ENCODE results near the gene THSD4. TPM values are rescaled to one million over a fixed set of nuclear protein-coding genes. Genes with fewer than 3 reads are reported as not detected.
"Not testable (repeated sequence)": the region's sequence is repeated elsewhere in the genome, so short reads cannot be mapped to it uniquely, and the experiment has no call there.

The THSD4 gene
- total RNA-seq, 2 experiments from 2014 or later, result not detected

DNA sequence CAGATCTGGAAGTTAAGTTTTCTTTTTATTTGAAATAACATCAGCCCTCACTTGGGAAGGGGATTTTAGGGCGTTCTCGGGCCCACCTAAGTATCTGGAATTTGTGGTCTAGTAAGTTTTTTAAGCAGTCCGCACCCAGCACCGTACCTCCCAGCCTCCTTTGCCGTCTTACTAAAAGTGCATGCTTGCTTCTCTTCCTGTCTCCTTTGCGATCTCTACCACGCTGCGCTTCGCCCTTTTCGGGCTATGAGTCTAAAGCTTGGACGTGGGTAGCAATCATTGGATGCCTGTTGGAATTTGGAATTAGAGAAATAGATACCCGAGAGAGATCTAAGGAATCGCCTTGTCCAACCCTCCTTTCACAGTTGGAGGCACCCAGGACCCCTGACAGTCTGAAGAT, 1.1 kb downstream of the THSD4 start:
- CTCF ChIA-PET, result no interaction called here
- H3K27ac Mint-ChIP-seq, result no peak overlapping the region
- H3K4me1 Mint-ChIP-seq (ENCODE audit: low read depth), result peaks cover 9% of the 10 kb centered on the region

DNA sequence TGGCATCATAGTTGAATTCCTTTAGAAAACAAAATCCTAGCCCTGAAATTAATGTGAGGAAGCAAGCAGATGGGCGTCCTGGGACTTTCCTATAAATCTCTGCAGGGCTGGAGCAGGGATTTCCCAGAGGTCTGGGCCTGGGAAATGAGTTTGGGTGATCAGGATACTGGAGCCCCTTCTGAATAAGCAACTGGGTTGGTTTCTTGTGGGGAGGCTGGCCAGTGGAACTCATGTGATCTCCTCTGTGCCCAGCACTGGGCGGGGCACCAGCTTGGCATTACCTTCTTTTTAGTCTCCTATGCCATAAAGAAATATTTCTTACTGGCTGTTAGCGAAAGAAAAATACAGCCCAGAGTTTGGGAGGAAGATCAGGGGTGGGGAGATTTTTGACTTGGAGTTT, 1.7 kb downstream of the THSD4 start:
- Mint-ChIP-seq H3K36me3 (ENCODE audit: low read depth) (no peaks in the 10 kb centered on the region), H3K27me3 (ENCODE audit: low read depth) (peaks cover 31% of the 10 kb centered on the region), H3K27ac (no peak overlapping the region), H3K4me1 (ENCODE audit: low read depth) (peaks cover 9% of the 10 kb centered on the region), H3K4me3 (no peak overlapping the region), H3K9me3 (ENCODE audit: insufficient read depth) (no peaks in the 10 kb centered on the region)
- POLR2A ChIA-PET, result no interaction called here
- CTCF ChIA-PET, result no interaction called here
- DNase-seq (no peak), ATAC-seq (no peak)

More for the DNA sequence above, 1.1 kb downstream of the THSD4 start:
- Mint-ChIP-seq H3K27me3 (ENCODE audit: low read depth) (peaks cover 31% of the 10 kb centered on the region), H3K36me3 (ENCODE audit: low read depth) (no peaks in the 10 kb centered on the region), H3K4me3 (peak overlapping the region; percentile 37), H3K9me3 (ENCODE audit: insufficient read depth) (no peaks in the 10 kb centered on the region)
- no peak for DNase-seq
- no peak for ATAC-seq
- POLR2A ChIA-PET, result no interaction called here

DNA sequence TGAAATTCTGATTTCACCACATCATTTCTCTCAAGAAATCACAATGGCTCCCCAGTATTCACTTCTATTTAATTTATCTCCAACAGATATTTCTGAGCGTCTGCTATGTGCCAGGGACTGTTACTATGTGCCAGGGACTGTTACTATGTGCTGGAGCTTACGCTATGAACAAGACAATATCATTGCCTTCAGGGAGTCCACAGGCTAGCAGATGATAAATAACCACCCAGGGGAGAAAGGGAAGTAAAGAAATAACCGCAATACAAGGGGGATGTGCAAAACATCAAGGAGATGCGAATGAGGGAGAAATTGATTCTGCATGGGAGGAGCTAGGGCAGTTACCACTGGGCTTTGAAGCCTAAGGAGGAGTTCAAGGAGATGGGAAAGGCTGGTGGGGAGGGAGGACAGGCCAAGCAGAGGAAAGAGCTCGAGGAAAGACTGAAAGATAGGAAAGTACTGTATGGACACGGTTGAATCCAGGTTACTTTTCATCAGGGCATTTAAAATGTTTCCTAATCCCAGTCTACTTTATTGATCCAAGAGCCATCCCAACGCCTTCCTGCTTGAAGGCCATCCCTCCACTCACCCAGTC, 2.5 kb downstream of the THSD4 start:
- DNase-seq (no peak), ATAC-seq (no peak)
- Mint-ChIP-seq H3K27ac (no peak overlapping the region), H3K27me3 (ENCODE audit: low read depth) (peaks cover 31% of the 10 kb centered on the region), H3K36me3 (ENCODE audit: low read depth) (no peaks in the 10 kb centered on the region), H3K4me1 (ENCODE audit: low read depth) (peaks cover 9% of the 10 kb centered on the region), H3K4me3 (no peak overlapping the region), H3K9me3 (ENCODE audit: insufficient read depth) (no peaks in the 10 kb centered on the region)
- POLR2A ChIA-PET, result no interaction called here
- CTCF ChIA-PET, result no interaction called here

DNA sequence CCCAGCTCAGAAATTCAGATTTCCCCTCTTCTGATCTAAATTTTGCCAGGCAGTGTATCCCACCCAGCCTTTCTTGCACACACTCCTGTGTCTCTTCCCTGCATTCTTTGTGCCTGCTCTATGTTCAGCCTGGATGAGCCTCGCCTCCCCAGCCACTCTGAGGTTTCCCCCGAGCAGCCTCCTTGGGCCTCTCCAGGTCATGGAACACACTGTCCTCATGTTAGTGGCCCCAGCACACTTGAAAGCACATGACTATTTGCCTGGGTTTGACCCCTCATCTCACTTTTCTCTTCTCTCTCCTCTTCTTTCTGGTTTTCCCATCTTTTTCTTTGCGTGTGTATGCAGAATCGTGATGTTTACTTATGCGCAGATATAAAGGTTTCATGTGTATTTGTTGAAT, 3.1 kb downstream of the THSD4 start:
- CTCF ChIA-PET, result no interaction called here
- H3K27ac Mint-ChIP-seq, result no peak overlapping the region
- POLR2A ChIA-PET, result no interaction called here
- DNase-seq (no peak), ATAC-seq (no peak)
- no peak overlapping the region for H3K4me3 Mint-ChIP-seq
- H3K27me3 Mint-ChIP-seq (ENCODE audit: low read depth), result peaks cover 31% of the 10 kb centered on the region
- no peaks in the 10 kb centered on the region for H3K36me3 Mint-ChIP-seq (ENCODE audit: low read depth)
- H3K9me3 Mint-ChIP-seq (ENCODE audit: insufficient read depth), result no peaks in the 10 kb centered on the region
- H3K4me1 Mint-ChIP-seq (ENCODE audit: low read depth), result peaks cover 9% of the 10 kb centered on the region

GRCh38 chr15:71118881-71119632, 3.8 kb downstream of the THSD4 start:
- Mint-ChIP-seq H3K36me3 (ENCODE audit: low read depth) (no peaks in the 10 kb centered on the region), H3K27ac (no peak overlapping the region), H3K9me3 (ENCODE audit: insufficient read depth) (no peaks in the 10 kb centered on the region), H3K27me3 (ENCODE audit: low read depth) (peaks cover 29% of the 10 kb centered on the region), H3K4me3 (no peak overlapping the region), H3K4me1 (ENCODE audit: low read depth) (peaks cover 9% of the 10 kb centered on the region)
- CTCF ChIA-PET, result no interaction called here
- POLR2A ChIA-PET, result no interaction called here
- ATAC-seq, result no peak
- DNase-seq, result no peak

DNA sequence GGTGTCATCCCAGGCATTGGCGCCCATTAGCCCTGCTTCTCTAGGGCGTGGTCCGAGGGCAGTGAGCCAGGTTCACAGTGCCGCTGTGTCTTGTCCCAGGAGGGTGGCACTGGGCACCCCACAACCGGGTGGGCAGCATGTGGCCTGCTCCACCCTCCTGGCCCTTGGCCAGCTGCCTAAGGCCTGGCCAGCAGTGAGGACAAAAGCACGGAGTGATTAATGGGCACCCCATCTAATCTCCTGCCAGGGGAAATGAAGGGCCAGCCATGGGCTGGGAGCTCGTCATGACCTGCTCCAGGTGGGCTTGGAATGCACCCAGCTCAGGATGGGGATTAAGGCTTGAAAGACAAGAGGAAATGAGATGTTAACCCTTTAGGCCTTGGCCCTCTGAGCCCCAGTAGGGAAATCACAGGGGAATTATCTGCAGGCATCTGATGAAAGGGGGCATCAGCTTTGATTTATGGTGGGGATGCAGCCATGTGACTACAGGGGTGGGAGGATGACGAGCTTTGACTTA, 5.2 kb downstream of the THSD4 start:
- no peaks in the 10 kb centered on the region for H3K9me3 Mint-ChIP-seq (ENCODE audit: insufficient read depth)
- CTCF ChIA-PET, result no interaction called here
- DNase-seq (no peak), ATAC-seq (no peak)
- H3K27me3 Mint-ChIP-seq (ENCODE audit: low read depth), result peaks cover 29% of the 10 kb centered on the region
- H3K4me3 Mint-ChIP-seq, result no peak overlapping the region
- H3K27ac Mint-ChIP-seq, result no peak overlapping the region
- POLR2A ChIA-PET, result no interaction called here
- H3K4me1 Mint-ChIP-seq (ENCODE audit: low read depth), result peaks cover 5% of the 10 kb centered on the region
- H3K36me3 Mint-ChIP-seq (ENCODE audit: low read depth), result no peaks in the 10 kb centered on the region

DNA sequence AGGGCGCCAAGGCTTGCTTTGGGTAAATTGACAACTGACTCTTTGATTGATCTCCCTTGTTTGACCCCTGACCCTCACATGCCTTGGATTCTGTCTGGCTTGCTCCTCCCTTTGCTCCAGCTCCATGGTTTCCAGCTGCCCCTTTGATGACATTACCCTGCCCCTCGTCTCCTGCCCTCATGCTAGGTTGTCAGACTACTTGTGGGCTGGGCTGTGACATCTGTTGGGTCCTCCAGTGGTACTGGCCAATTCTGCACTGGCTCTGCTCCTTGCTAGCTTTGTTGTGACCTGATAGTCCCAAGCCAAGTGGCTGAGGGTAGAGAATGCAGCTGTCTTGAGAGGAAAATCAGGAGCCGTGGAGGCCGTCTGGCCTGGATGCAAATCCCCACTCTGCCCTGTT, 6.2 kb downstream of the THSD4 start:
- Mint-ChIP-seq H3K9me3 (ENCODE audit: insufficient read depth) (no peaks in the 10 kb centered on the region), H3K4me3 (no peak overlapping the region), H3K27ac (no peak overlapping the region), H3K27me3 (ENCODE audit: low read depth) (peaks cover 24% of the 10 kb centered on the region), H3K36me3 (ENCODE audit: low read depth) (no peaks in the 10 kb centered on the region), H3K4me1 (ENCODE audit: low read depth) (peaks cover under 1% of the 10 kb centered on the region)
- ChIA-PET CTCF (no interaction called here), POLR2A (no interaction called here)
- DNase-seq (no peak), ATAC-seq (no peak)

DNA sequence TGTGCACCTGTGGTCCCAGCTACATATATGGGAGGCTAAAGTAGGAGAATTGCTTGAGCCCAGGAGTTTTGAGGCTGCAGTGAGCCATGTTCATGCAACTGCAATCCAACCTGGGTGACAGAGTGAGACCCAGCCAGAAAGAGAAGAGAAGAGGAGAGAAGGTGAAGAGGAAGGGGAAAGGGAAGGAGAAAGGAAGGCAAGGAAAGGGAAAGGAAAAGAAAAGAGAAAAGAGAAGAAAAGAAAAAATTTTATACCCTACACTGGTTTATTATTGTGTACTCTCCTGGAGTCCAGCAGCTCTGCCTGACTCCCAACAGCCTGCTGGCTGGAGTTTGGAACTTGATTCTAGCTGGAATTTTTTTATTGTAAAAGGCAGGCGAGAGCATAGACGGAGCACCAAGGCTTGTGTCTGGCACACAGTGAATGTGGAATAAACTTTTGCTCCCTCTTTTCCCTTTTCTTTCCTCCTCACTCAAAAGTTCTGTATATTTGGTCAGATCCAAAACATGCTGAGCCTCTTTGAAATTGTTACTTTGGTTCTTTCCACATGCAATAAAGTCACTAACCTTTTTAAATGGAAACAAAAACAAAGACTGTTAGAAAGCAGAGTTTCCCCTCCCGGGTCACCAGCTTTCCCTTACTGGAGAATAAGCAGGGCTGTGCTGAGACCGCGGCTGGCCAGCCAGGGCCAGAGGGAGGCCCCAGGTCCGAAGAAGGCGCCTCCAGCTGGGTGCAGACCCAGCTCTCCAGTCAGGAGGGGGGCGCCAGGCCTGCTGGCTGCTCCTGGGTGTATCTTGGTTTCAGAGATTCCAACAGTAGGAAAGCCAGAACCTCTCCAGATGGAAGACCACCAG, 9.9 kb downstream of the THSD4 start:
- POLR2A ChIA-PET, result no interaction called here
- H3K36me3 Mint-ChIP-seq (ENCODE audit: low read depth), result no peaks in the 10 kb centered on the region
- no peaks in the 10 kb centered on the region for H3K9me3 Mint-ChIP-seq (ENCODE audit: insufficient read depth)
- no peaks in the 10 kb centered on the region for H3K27me3 Mint-ChIP-seq (ENCODE audit: low read depth)
- no peak overlapping the region for H3K4me3 Mint-ChIP-seq
- DNase-seq (no peak), ATAC-seq (no peak)
- CTCF ChIA-PET, result interaction anchor here (0.6 kb wide), 1 partner anchor 400 kb away, joined by 3 read pairs; no protein-coding TSS in a partner anchor
- no peaks in the 10 kb centered on the region for H3K4me1 Mint-ChIP-seq (ENCODE audit: low read depth)
- H3K27ac Mint-ChIP-seq, result no peak overlapping the region

GRCh38 chr15:71125831-71126450, 10.7 kb downstream of the THSD4 start:
- ChIA-PET CTCF (no interaction called here), POLR2A (no interaction called here)
- Mint-ChIP-seq H3K4me1 (ENCODE audit: low read depth) (no peaks in the 10 kb centered on the region), H3K27ac (no peak overlapping the region), H3K4me3 (no peak overlapping the region), H3K27me3 (ENCODE audit: low read depth) (no peaks in the 10 kb centered on the region), H3K9me3 (ENCODE audit: insufficient read depth) (no peaks in the 10 kb centered on the region), H3K36me3 (ENCODE audit: low read depth) (no peaks in the 10 kb centered on the region)
- DNase-seq, result no peak
- no peak for ATAC-seq

GRCh38 chr15:71127083-71127482, 11.8 kb downstream of the THSD4 start:
- POLR2A ChIA-PET, result no interaction called here
- no peak for ATAC-seq
- Mint-ChIP-seq H3K4me3 (no peak overlapping the region), H3K36me3 (ENCODE audit: low read depth) (no peaks in the 10 kb centered on the region), H3K4me1 (ENCODE audit: low read depth) (no peaks in the 10 kb centered on the region), H3K27ac (no peak overlapping the region), H3K9me3 (ENCODE audit: insufficient read depth) (no peaks in the 10 kb centered on the region), H3K27me3 (ENCODE audit: low read depth) (no peaks in the 10 kb centered on the region)
- CTCF ChIA-PET, result interaction anchor here (1.1 kb wide), 1 partner anchor 12 kb away, joined by 4 read pairs; the partner anchor contains the start of gene THSD4
- DNase-seq, result no peak

- DNase-seq; CTCF ChIA-PET; H3K4me3 Mint-ChIP-seq; H3K27ac Mint-ChIP-seq; POLR2A ChIA-PET; H3K4me1 Mint-ChIP-seq (ENCODE audit: low read depth); H3K9me3 Mint-ChIP-seq (ENCODE audit: insufficient read depth); H3K27me3 Mint-ChIP-seq (ENCODE audit: low read depth); H3K36me3 Mint-ChIP-seq (ENCODE audit: low read depth); ATAC-seq: not testable (repeated sequence)
Observed at GRCh38 chr15:71128159-71128558, 12.9 kb downstream of the THSD4 start.

All from activated CD8-positive, alpha-beta T cell treated with anti-CD3 and anti-CD28 coated beads, Interleukin-2, amount 10 ng/mL, durations not matched to agents 7 days and 5 days (primary cell).